CMK (cell line): ENCODE data around the gene CCL1.
"Not testable (repeated sequence)": the region's sequence is repeated elsewhere in the genome, so short reads cannot be mapped to it uniquely, and the experiment has no call there.

ENCODE experiments used
- DNase-seq: peaks from one replicate; pipeline ENCODE4 v3.0.0-alpha.2; 2010; ENCODE audit warnings: low read depth

CCL1 gene

GRCh38 chr17:34358631-34359030 lies 4.4 kb downstream of the CCL1 start:
- DNase-seq: no peak

GRCh38 chr17:34357398-34357797 lies 5.6 kb downstream of the CCL1 start:
- no peak for DNase-seq

- no peak for DNase-seq
Measured at GRCh38 chr17:34356194-34356593, 6.8 kb downstream of the CCL1 start, which contains the start of gene CCL13. Gene CCL13 (plus strand): TSS chr17:34356480. CDS start chr17:34356527, 47 bp downstream.

GRCh38 chr17:34354637-34355036 lies 8.4 kb downstream of the CCL1 start:
- DNase-seq: no peak

- no peak for DNase-seq
Measured at GRCh38 chr17:34352191-34352590, 10.8 kb downstream of the CCL1 start.

GRCh38 chr17:34351096-34351495 lies 11.9 kb downstream of the CCL1 start:
- no peak for DNase-seq

GRCh38 chr17:34349751-34350150 lies 13.3 kb downstream of the CCL1 start:
- DNase-seq: no peak

GRCh38 chr17:34347063-34347462 lies 16.0 kb downstream of the CCL1 start:
- DNase-seq: no peak

- DNase-seq: no peak
Measured at GRCh38 chr17:34341916-34342315, 21.1 kb downstream of the CCL1 start.

- DNase-seq: no peak
Measured at GRCh38 chr17:34339138-34339770, 23.8 kb downstream of the CCL1 start.

- DNase-seq: no peak
Measured at GRCh38 chr17:34337701-34338100, 25.3 kb downstream of the CCL1 start.

GRCh38 chr17:34327580-34327979 lies 35.5 kb downstream of the CCL1 start:
- DNase-seq: not testable (repeated sequence)

GRCh38 chr17:34321964-34322363 lies 41.1 kb downstream of the CCL1 start:
- DNase-seq: no peak

- DNase-seq: no peak
Measured at GRCh38 chr17:34319039-34319483, 44.0 kb downstream of the CCL1 start, which contains the start of gene CCL8. Gene CCL8 (plus strand): TSS chr17:34319435. CDS start chr17:34319502, 67 bp downstream.

GRCh38 chr17:34318474-34318873 lies 44.6 kb downstream of the CCL1 start:
- no peak for DNase-seq

GRCh38 chr17:34314279-34314678 lies 48.8 kb downstream of the CCL1 start:
- no peak for DNase-seq

GRCh38 chr17:34313164-34313563 lies 49.9 kb downstream of the CCL1 start:
- DNase-seq: no peak

- DNase-seq: no peak
Measured at GRCh38 chr17:34312080-34312479, 51.0 kb downstream of the CCL1 start.

- no peak for DNase-seq
Measured at GRCh38 chr17:34311291-34311690, 51.7 kb downstream of the CCL1 start.
